ENCODE results near the gene MPDZ.

Gene MPDZ

DNA sequence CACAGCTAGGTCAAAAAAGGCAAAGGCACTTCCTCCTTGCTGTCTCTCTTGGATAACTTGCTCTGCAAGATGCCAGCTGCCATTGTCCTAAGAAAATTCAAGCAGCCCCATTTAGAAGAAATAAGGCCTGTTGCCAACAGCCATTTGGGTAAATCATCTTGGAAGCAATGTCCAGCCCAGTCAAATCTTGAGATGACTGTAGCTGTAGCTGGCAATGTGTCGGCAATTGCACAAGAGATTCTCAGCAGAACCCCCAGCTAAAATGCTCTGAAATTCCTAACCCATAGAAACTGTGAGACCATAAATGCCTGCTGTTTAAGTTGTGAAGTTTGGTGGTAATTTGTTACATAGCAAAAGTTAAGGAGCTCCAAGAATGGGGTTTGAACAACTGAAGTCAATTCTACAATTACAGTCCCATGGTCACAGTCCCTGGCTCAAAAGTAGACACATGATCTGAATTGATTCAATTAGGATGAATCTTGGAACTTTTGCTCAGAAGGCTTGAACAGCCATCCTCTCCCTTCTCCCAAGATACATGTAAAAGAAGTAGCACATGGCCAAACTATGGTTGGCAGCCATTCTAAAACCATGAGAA, 151.1 kb downstream of the MPDZ start:
- Histone ChIP-seq H3K4me1 (ENCODE audit: low read length) (no peaks in the 10 kb centered on the region), H3K36me3 (replicated peaks; ENCODE audit: low read depth, low read length) (no peaks in the 10 kb centered on the region), H3K4me3 (ENCODE audit: low read length) (no peak overlapping the region), H3K27me3 (ENCODE audit: low read depth, low read length) (no peaks in the 10 kb centered on the region), H3K9me3 (ENCODE audit: insufficient read depth, low read length) (no peaks in the 10 kb centered on the region), H4K20me1 (ENCODE audit: insufficient read depth, low read length) (no peaks in the 10 kb centered on the region), H2AFZ (ENCODE audit: low read depth, low read length) (no peak overlapping the region), H3K4me2 (ENCODE audit: low read length) (no peak overlapping the region), H3K27ac (ENCODE audit: low read length) (no peak overlapping the region), H3K9ac (ENCODE audit: low read length) (no peak overlapping the region), H3K79me2 (ENCODE audit: low read length) (no peaks in the 10 kb centered on the region)
- TF ChIP-seq EZH2phosphoT487 (IDR thresholded peaks at IDR 0.05; ENCODE audit: low read depth): no peak

DNA sequence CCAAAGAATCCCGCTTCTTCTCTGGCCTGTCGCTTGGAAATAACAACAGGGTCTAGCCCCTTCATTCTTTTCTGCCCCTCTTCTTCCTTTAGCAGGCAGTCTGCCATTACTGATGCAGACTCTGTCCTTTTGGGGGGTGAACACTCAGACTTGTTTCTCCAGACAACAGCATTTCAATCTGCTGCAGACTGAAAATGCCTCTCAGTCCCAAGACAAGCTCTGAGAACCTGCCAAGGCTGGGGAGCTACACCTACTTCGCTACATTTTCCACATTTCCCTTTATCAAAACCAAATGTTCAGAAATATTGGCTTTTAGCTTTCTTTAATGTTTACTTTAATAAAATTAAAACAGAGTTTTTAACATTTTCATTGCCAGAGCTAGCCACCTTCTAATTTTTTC, 152.4 kb downstream of the MPDZ start:
- no peak overlapping the region for H2AFZ ChIP-seq (ENCODE audit: low read depth, low read length)
- no peak overlapping the region for H3K9ac ChIP-seq (ENCODE audit: low read length)
- no peaks in the 10 kb centered on the region for H3K36me3 ChIP-seq (replicated peaks; ENCODE audit: low read depth, low read length)
- no peaks in the 10 kb centered on the region for H4K20me1 ChIP-seq (ENCODE audit: insufficient read depth, low read length)
- no peaks in the 10 kb centered on the region for H3K4me1 ChIP-seq (ENCODE audit: low read length)
- H3K4me2 ChIP-seq (ENCODE audit: low read length): no peak overlapping the region
- H3K27ac ChIP-seq (ENCODE audit: low read length): no peak overlapping the region
- H3K79me2 ChIP-seq (ENCODE audit: low read length): no peaks in the 10 kb centered on the region
- H3K4me3 ChIP-seq (ENCODE audit: low read length): no peak overlapping the region
- TF ChIP-seq EZH2phosphoT487 (IDR thresholded peaks at IDR 0.05; ENCODE audit: low read depth): no peak
- TF ChIP-seq, protein P1, sequence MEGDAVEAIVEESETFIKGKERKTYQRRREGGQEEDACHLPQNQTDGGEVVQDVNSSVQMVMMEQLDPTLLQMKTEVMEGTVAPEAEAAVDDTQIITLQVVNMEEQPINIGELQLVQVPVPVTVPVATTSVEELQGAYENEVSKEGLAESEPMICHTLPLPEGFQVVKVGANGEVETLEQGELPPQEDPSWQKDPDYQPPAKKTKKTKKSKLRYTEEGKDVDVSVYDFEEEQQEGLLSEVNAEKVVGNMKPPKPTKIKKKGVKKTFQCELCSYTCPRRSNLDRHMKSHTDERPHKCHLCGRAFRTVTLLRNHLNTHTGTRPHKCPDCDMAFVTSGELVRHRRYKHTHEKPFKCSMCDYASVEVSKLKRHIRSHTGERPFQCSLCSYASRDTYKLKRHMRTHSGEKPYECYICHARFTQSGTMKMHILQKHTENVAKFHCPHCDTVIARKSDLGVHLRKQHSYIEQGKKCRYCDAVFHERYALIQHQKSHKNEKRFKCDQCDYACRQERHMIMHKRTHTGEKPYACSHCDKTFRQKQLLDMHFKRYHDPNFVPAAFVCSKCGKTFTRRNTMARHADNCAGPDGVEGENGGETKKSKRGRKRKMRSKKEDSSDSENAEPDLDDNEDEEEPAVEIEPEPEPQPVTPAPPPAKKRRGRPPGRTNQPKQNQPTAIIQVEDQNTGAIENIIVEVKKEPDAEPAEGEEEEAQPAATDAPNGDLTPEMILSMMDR (IDR thresholded peaks at IDR 0.05; ENCODE audit: low read depth, low read length): no peak
- H3K9me3 ChIP-seq (ENCODE audit: insufficient read depth, low read length): no peaks in the 10 kb centered on the region
- no peaks in the 10 kb centered on the region for H3K27me3 ChIP-seq (ENCODE audit: low read depth, low read length)

DNA sequence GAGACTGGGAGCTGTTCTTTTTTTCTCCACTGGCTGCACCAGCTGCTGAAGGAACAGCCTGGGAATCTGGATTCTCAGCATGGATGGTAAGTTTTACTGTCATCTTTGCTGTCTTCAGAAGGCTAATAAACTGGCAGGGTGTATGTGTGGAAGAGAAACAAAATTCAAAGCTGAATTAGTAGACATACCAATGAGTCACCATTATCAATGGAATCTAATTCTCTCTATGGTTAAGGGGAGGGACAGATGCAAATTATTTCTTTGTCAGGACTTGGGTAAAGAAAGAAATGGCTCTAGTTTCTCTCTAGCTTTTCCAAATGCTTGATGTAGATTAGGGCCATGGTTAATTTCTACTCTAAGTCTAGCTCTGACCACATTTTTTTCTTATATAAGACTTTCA, 154.2 kb downstream of the MPDZ start:
- Histone ChIP-seq H3K9me3 (ENCODE audit: insufficient read depth, low read length) (no peaks in the 10 kb centered on the region), H3K4me3 (ENCODE audit: low read length) (no peak overlapping the region), H3K27ac (ENCODE audit: low read length) (no peak overlapping the region), H3K27me3 (ENCODE audit: low read depth, low read length) (no peaks in the 10 kb centered on the region), H3K4me1 (ENCODE audit: low read length) (no peaks in the 10 kb centered on the region), H2AFZ (ENCODE audit: low read depth, low read length) (no peak overlapping the region), H3K36me3 (replicated peaks; ENCODE audit: low read depth, low read length) (no peaks in the 10 kb centered on the region), H3K79me2 (ENCODE audit: low read length) (no peaks in the 10 kb centered on the region), H3K9ac (ENCODE audit: low read length) (no peak overlapping the region), H4K20me1 (ENCODE audit: insufficient read depth, low read length) (no peaks in the 10 kb centered on the region), H3K4me2 (ENCODE audit: low read length) (no peak overlapping the region)
- TF ChIP-seq, protein P1 (IDR thresholded peaks at IDR 0.05; ENCODE audit: low read depth, low read length): no peak
- TF ChIP-seq EZH2phosphoT487 (IDR thresholded peaks at IDR 0.05; ENCODE audit: low read depth): no peak

DNA sequence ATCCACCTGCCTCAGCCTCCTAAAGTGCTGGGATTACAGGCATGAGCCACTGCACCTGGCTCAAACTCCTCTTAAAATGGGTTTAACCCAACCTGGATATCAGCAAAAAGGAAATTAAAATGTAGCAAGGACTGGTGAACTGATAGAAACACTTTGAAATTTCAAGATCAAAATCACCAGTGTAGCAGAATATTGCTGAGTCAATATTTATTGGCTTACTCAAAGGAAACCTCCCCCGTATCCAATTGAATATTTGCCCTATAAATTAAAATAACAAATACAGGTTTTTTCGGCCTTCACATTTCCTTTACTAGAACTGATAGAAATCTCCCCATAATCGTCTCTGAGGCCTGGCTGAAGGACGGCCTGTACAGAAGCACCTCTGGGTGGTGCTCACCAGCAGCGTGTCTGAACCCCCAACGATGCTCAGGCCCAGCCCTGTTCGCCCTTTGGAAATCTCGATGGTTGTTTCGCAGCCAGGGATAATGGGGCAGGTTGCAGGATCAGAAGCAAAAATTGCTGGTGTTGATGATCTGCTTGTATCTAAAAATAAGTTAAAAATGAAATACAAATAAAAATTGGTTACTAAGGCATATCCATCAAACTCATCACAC, 156.6 kb downstream of the MPDZ start:
- H3K4me2 ChIP-seq (ENCODE audit: low read length): no peak overlapping the region
- no peak overlapping the region for H3K9ac ChIP-seq (ENCODE audit: low read length)
- H3K4me3 ChIP-seq (ENCODE audit: low read length): no peak overlapping the region
- no peaks in the 10 kb centered on the region for H3K79me2 ChIP-seq (ENCODE audit: low read length)
- H3K9me3 ChIP-seq (ENCODE audit: insufficient read depth, low read length): no peaks in the 10 kb centered on the region
- TF ChIP-seq, protein P1 (IDR thresholded peaks at IDR 0.05; ENCODE audit: low read depth, low read length): no peak
- no peak for TF ChIP-seq EZH2phosphoT487 (IDR thresholded peaks at IDR 0.05; ENCODE audit: low read depth)
- no peaks in the 10 kb centered on the region for H3K36me3 ChIP-seq (replicated peaks; ENCODE audit: low read depth, low read length)
- H3K4me1 ChIP-seq (ENCODE audit: low read length): no peaks in the 10 kb centered on the region
- no peak overlapping the region for H2AFZ ChIP-seq (ENCODE audit: low read depth, low read length)
- no peaks in the 10 kb centered on the region for H3K27me3 ChIP-seq (ENCODE audit: low read depth, low read length)
- no peak overlapping the region for H3K27ac ChIP-seq (ENCODE audit: low read length)
- H4K20me1 ChIP-seq (ENCODE audit: insufficient read depth, low read length): no peaks in the 10 kb centered on the region

All from OCI-LY3 (cell line).